IPS-20b (cell line): ENCODE results near the gene SIM2.

Experiments
- H3K27ac ChIP-seq: one replicate; pipeline ENCODE4 v1.5.1; 2013; ENCODE audit warnings: low read length
- H3K27me3 ChIP-seq: 2 replicates; pipeline ENCODE4 v1.6.1; 2013; ENCODE audit warnings: mild to moderate bottlenecking, low read length, inconsistent platforms; ENCODE audit not compliant: insufficient read depth
- H3K36me3 ChIP-seq: 2 replicates; pipeline ENCODE4 v1.6.1; 2013; ENCODE audit warnings: low read depth, mild to moderate bottlenecking, inconsistent platforms, low read length, moderate library complexity; ENCODE audit not compliant: insufficient read depth
- H3K4me1 ChIP-seq: 2 replicates; pipeline ENCODE4 v1.6.1; 2013; ENCODE audit warnings: mild to moderate bottlenecking, control low read depth, inconsistent platforms, low read length, moderate library complexity; ENCODE audit not compliant: insufficient read depth
- H3K4me3 ChIP-seq: 2 replicates; pipeline ENCODE4 v1.5.1; 2013; ENCODE audit warnings: mild to moderate bottlenecking, low read length, inconsistent platforms
- H3K9ac ChIP-seq: 2 replicates; pipeline ENCODE4 v1.6.1; 2013; ENCODE audit warnings: low read depth, mild to moderate bottlenecking, inconsistent platforms, low read length, moderate library complexity
- H3K9me3 ChIP-seq: 2 replicates; pipeline ENCODE4 v1.6.1; 2013; ENCODE audit warnings: mild to moderate bottlenecking, low read depth, low read length, inconsistent platforms; ENCODE audit not compliant: insufficient read depth

The SIM2 gene

GRCh38 chr21:36722370-36723368 is 23.8 kb downstream of the SIM2 start:
- Histone ChIP-seq H3K9me3 (no peaks in the 10 kb centered on the region), H3K4me1 (peaks cover 9% of the 10 kb centered on the region), H3K27ac (no peak overlapping the region), H3K4me3 (no peak overlapping the region), H3K9ac (no peak overlapping the region), H3K36me3 (no peaks in the 10 kb centered on the region), H3K27me3 (0 out of 2 replicates have a peak, but pooled peaks cover 5% of the 10 kb centered on the region)

- Histone ChIP-seq H3K27me3 (0 out of 2 replicates have a peak, but pooled peaks cover 3% of the 10 kb centered on the region), H3K9ac (no peak overlapping the region), H3K4me3 (no peak overlapping the region), H3K27ac (no peak overlapping the region), H3K4me1 (peaks cover 2% of the 10 kb centered on the region), H3K36me3 (no peaks in the 10 kb centered on the region), H3K9me3 (no peaks in the 10 kb centered on the region)
Observed at GRCh38 chr21:36723371-36723881, 24.5 kb downstream of the SIM2 start.

- no peak overlapping the region for H3K9ac ChIP-seq
- no peaks in the 10 kb centered on the region for H3K36me3 ChIP-seq
- H3K9me3 ChIP-seq = no peaks in the 10 kb centered on the region
- no peaks in the 10 kb centered on the region for H3K27me3 ChIP-seq
- no peaks in the 10 kb centered on the region; the same call in 1 of the 2 replicates for H3K4me1 ChIP-seq
- no peak overlapping the region for H3K27ac ChIP-seq
- H3K4me3 ChIP-seq = no peak overlapping the region
Observed at GRCh38 chr21:36724660-36725059, 25.7 kb downstream of the SIM2 start.

- Histone ChIP-seq H3K4me3 (no peak overlapping the region), H3K27ac (no peak overlapping the region), H3K9me3 (no peaks in the 10 kb centered on the region), H3K9ac (no peak overlapping the region), H3K27me3 (no peaks in the 10 kb centered on the region), H3K4me1 (no peaks in the 10 kb centered on the region), H3K36me3 (no peaks in the 10 kb centered on the region)
Observed at GRCh38 chr21:36725793-36726386, 27.0 kb downstream of the SIM2 start.

- Histone ChIP-seq H3K9ac (no peak overlapping the region), H3K27ac (no peak overlapping the region), H3K4me1 (no peaks in the 10 kb centered on the region), H3K27me3 (no peaks in the 10 kb centered on the region), H3K36me3 (no peaks in the 10 kb centered on the region), H3K4me3 (no peak overlapping the region), H3K9me3 (no peaks in the 10 kb centered on the region)
Observed at GRCh38 chr21:36727866-36728265, 29.0 kb downstream of the SIM2 start.

GRCh38 chr21:36728371-36729111 is 29.6 kb downstream of the SIM2 start:
- no peak overlapping the region for H3K27ac ChIP-seq
- no peaks in the 10 kb centered on the region for H3K36me3 ChIP-seq
- no peak overlapping the region for H3K9ac ChIP-seq
- H3K9me3 ChIP-seq = no peaks in the 10 kb centered on the region
- H3K4me3 ChIP-seq = no peak overlapping the region
- H3K27me3 ChIP-seq = no peaks in the 10 kb centered on the region
- H3K4me1 ChIP-seq = no peaks in the 10 kb centered on the region

- Histone ChIP-seq H3K9me3 (no peaks in the 10 kb centered on the region), H3K9ac (no peak overlapping the region), H3K4me3 (no peak overlapping the region), H3K36me3 (no peaks in the 10 kb centered on the region), H3K4me1 (no peaks in the 10 kb centered on the region), H3K27ac (no peak overlapping the region), H3K27me3 (no peaks in the 10 kb centered on the region)
Observed at GRCh38 chr21:36729310-36729970, 30.5 kb downstream of the SIM2 start.

- Histone ChIP-seq H3K36me3 (no peaks in the 10 kb centered on the region), H3K4me3 (no peak overlapping the region), H3K27ac (no peak overlapping the region), H3K27me3 (no peaks in the 10 kb centered on the region), H3K9me3 (no peaks in the 10 kb centered on the region), H3K4me1 (no peaks in the 10 kb centered on the region), H3K9ac (no peak overlapping the region)
Observed at GRCh38 chr21:36730291-36731281, 31.7 kb downstream of the SIM2 start.

GRCh38 chr21:36732217-36732616 is 33.3 kb downstream of the SIM2 start:
- Histone ChIP-seq H3K27ac (no peak overlapping the region), H3K4me3 (no peak overlapping the region), H3K9me3 (no peaks in the 10 kb centered on the region), H3K9ac (no peak overlapping the region), H3K4me1 (no peaks in the 10 kb centered on the region), H3K36me3 (no peaks in the 10 kb centered on the region), H3K27me3 (no peaks in the 10 kb centered on the region)

- no peak overlapping the region for H3K4me3 ChIP-seq
- no peaks in the 10 kb centered on the region for H3K4me1 ChIP-seq
- no peak overlapping the region for H3K27ac ChIP-seq
- H3K9me3 ChIP-seq = no peaks in the 10 kb centered on the region
- no peak overlapping the region for H3K9ac ChIP-seq
- H3K27me3 ChIP-seq = no peaks in the 10 kb centered on the region
- no peaks in the 10 kb centered on the region for H3K36me3 ChIP-seq
Observed at GRCh38 chr21:36732761-36733160, 33.8 kb downstream of the SIM2 start.
